ENCODE results near the gene MANEAL.

MANEAL gene

GRCh38 chr1:37782491-37782890, 11.2 kb upstream of the MANEAL start:
- DNase-seq: no peak

DNA sequence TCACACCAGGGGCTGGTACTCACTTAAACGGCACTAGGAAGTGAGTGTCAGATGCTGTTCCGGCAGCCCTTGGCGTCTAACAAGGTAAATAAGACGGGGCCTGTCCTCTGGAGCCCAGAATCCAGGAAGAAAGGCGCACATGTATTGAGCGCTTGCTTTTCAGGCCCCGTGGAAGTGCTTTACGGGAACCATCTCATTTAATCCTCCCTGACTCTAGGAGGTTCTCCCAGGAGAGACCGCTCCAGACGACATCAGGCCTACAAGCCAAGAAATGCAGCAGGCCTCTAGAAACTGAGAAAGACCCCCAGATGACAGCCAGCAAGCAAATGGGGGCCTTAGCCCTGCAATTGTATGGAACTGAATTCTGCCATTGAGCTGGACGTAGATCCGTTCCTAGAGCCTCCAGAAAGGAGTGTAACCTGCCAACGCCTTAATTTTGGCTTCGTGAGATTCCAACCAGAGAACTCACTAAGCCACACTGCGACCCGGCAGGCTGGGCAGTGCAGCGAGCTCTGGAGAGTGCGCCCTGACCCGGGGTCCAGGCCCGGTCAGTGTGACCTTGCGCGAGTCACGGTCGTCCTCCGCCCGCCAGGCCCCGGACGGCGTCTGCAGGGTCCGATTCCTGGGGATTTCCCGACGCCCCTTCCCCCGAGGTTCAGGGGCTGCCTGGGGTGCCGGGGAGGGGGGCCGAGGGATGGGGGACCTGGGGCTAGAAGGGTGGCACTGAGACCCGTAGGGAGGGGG, 532 bp upstream of the MANEAL start:
- DNase-seq: peak; percentile 99

DNA sequence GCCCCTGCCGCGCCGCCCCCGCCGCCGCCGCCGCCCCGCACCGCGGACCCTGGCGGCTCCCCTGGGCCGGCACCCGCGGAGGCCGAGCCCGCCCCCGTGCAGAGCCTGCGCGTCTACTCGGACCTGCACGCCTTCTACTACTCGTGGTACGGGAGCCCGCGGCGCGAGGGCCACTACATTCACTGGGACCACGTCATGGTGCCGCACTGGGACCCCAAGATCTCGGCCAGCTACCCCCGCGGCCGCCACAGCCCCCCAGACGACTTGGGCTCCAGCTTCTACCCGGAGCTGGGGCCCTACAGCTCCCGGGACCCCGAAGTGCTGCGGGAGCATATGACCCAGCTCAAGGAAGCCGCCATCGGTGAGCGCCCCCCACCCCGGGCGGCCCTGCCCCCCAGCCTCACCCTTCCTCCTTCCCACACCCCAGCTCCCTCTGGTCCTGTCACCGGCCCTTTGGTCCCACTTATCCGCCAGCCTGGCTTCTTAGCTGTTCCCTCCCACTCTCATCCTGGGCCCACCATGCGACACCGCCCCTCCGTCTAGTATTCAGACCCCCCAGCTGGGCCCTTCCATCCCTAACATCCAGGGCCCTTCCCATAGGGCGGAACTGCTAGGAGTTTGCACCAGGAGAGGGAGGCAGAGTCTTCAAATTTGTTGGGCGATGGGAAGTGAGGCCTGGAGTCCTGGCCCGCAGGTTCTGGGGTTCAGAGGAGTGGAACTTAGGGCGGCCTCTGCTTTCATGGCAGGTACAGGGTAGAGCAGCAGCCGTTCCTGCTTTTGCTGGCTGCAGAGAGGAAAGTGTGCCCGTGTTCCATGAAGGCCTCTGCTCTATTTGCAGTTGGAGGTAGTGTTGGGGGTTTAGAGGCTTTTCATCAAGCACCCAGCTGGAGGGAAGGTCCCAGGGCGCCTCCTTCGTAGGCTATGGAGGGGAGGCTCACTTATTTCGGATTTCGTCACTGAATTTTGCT, 1.0 kb downstream of the MANEAL start:
- peak; percentile 97 for DNase-seq

DNA sequence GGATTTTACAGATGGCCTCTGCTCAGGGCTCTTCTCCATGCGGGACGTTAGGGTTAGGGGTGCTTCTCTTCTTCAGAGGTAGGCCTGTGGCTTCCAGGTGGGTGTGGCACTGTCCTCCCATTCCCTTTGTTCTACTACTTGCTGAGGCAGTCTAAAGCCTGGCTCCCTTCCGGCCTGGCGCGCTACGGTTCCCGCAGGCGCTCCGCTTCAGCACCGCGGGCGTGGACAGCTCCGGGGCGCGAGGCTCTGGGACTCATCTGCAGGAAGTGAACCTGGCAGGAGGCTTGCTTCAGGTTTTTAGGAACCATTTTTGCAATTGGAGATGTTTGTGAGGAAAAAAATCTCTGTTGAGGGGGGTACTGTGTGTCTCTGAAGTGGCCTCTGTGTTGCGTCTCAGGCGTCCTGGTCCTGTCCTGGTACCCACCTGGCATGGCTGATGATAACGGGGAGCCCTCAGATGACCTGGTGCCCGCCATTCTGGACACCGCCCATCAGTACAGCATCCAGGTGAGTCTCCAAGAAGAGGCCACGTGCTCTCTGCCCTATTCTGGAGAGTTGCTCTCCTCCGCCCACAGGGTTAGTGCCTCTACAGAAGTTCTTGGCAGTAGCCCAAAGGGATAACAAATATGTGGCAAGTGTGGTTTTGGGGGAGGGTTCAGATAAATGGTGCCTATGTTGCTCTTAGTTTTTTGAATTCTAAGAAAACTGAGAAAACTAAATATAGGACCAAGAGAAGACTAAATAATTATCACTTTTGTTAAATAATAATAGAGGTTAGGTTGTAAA, 1.9 kb downstream of the MANEAL start:
- DNase-seq: peak; percentile 99

GRCh38 chr1:37797750-37798345, 4.2 kb downstream of the MANEAL start:
- DNase-seq: no peak

DNA sequence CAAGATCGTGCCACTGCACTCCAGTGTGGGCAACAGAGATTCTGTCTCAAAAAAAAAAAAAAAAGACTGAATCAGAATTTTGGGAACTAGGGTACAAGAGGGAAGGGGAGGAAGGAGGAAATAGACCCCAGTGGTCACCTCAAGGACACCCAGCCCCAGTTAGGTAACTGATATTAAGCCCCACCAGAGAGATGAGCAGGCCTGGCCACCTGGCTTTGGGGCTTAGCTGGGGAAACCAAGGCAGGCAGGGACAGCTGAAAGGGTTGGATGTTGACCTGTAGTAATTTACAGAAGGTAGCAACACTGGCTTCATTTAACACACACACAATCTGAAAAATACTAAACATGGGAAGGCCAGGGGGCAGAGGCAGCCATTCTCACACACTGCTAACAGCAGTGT, 8.8 kb downstream of the MANEAL start:
- DNase-seq: peak; percentile 89

GRCh38 chr1:37807220-37807554, 13.5 kb downstream of the MANEAL start:
- DNase-seq: no peak

- DNase-seq: peak; percentile 100
These were observed 14.1 kb downstream of the MANEAL start, which contains the start of the genes C1orf122 and YRDC for GRCh38 chr1:37807555-37808368. Gene C1orf122 (plus strand): TSS chr1:37807790. CDS start chr1:37808405, 615 bp downstream. Gene YRDC (minus strand): TSS chr1:37808208. CDS start chr1:37808180, 28 bp downstream.

DNA sequence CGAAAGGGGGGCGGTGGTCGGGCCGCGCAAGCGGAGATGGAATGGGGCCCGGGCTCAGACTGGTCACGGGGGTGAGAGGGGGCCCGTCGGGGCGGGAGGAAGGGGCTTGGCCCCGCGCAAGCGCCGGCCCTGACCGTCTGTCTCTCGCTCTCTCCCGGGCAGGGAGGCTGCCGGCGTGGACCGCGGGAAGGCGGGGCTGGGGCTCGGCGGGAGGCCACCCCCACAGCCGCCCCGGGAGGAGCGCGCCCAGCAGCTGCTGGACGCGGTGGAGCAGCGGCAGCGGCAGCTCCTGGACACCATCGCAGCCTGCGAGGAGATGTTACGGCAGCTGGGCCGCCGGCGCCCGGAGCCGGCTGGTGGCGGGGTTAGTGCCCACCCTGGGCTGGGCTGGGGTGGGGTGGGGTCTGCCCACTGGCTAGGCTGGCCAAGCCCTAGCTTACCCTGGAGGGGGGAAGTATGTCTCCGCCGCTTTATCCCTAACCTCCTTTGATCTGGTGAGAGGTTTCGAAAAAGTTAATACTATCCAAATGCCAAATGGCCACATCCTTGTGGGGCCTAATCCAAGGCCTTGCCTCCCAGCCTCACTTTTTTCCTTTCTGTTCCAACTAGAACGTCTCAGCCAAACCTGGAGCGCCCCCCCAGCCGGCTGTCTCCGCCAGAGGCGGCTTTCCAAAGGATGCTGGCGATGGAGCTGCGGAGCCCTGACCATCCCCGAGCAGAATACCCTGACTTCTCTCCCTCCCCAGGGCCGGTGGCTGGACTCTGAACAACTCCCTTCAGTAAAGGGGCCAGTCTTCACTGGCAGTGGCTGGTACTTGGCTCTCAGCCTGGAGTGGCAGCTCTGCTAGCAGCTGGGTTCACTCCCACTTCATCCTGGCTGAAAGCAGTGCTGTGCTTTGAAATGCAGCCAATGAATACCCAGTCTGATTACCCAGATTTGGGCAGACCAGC, 15.0 kb downstream of the MANEAL start:
- DNase-seq: peak; percentile 100

DNA sequence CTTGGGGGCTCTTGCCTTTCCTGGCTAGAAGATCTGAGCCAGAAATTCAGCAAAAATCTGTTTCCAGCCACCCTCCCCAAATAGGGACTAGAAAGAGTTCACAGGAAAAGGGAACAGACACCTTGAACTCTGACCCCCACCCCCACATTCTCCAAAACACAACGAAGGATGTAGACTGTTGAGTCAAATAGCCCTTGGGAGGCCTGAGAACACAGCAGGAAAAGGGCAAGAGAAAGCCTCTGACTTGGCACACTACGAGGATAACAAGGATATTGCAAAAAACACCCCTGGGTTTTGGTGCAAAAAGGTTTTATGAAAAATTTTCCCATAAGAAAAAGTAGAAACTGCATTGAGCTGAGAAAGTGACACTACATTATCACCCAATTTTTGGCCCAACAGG, 16.3 kb downstream of the MANEAL start:
- no peak for DNase-seq

DNA sequence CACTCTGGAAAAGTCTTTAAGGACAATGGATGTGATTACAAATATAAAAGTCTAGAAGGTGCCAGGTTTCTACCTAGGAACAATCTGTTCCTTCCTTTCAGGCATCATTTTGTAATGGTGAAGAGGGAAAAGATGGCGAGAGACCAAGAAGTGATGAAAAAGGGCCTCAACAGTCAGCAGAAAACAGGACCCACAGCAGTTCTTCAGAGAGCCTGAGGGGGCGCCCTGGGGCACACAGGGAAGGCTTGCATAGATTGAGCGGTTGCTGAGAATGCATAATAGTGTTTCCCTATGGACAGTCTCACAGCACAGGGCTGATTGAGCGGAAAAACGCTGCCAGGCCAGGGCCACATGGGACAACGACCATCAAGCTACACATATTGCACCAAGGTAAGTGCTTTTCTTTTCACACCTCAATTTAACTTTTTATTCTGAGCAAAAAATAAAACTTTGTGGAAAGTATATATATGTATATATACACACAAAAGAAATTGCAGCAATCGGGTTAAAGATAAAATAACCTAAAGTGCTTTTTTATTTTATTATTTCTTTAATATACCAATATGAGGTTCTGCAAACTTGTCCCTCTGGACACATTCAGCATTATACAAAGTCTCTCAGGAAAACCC, 17.5 kb downstream of the MANEAL start:
- peak; percentile 100 for DNase-seq

DNA sequence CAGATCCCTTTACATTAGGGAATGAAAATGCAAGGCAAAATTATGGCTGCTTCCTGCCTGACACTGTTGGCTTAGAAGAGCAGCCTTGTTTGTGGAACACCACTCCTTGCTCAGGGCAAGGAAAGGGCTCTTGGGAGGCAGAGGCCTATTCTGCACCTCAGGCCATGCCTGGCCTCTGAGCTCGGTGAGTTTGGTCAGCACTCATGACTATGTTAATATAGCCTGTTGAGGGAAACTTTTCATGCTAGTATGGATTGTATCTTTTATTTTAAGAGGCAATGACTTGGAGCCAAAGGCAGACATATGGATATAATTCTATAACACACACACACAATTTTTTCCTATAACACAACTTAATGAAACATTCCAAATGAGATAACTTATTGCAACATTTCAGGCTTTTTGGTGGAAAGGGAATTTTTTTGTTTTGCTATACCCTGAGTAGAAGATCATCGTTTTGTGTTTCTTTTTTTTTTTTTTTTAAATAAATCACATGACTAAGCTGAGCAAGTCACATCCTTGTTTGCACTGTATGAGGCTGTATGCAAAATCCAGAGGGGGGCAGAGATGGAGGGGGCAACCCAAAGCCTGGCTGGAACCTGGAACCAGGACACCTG, 20.0 kb downstream of the MANEAL start:
- DNase-seq: no peak

GRCh38 chr1:37814252-37814651, 20.6 kb downstream of the MANEAL start:
- no peak for DNase-seq

GRCh38 chr1:37817481-37817880, 23.8 kb downstream of the MANEAL start:
- DNase-seq: peak; percentile 71

- DNase-seq: no peak
These were observed 27.8 kb downstream of the MANEAL start for GRCh38 chr1:37821481-37821880.

- no peak for DNase-seq
These were observed 29.5 kb downstream of the MANEAL start for GRCh38 chr1:37822906-37823815.

DNA sequence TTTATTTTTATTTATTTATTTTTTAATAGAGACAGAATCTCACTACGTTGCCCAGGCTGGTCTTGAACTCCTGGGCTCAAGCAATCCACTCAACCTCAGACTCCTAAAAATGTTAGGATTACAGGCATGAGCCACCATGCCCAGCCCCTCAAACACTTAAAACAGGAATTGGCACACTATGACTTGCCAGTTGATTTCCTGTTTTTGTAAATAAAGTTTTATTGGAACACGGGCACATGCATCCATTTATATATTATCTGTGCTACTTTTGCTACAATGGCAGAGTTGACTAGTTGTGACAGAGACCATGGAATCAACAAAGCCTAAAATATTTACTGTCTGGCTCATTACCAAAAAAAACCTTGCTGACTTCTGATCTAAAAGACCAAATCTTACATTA, 30.4 kb downstream of the MANEAL start:
- no peak for DNase-seq

DNA sequence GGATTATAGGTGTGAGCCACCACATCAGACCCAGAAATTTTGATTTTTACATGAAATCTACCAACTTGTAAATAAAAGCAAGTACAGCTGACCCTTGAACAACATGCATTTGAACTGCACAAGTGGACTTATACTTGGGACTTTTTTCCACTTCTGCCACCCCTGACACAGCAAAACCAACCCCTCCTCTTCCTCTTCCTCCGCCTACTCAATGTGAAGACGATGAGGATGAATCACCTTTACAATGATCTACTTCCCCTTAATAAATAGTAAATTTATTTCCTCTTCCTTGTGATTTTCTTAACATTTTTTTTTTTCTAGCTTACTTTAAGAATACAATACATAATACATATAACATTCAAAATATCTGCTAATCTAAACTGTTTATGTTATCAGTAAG, 31.9 kb downstream of the MANEAL start:
- DNase-seq: no peak

Data from NCI-H510A treated with DMSO at 0.1 percent for 48 hours (cell line).